Measurements from ENCODE around the gene ELMOD1.

- peak; percentile 39 to 47 for TF ChIP-seq CTCF (conservative IDR thresholded peaks at IDR 0.05 in 1 of 2, IDR thresholded peaks at IDR 0.05 in 1 of 2; ENCODE audit: extremely low read depth in 1 of 2, insufficient read depth in 1 of 2, low read depth in 1 of 2, low read length in 2 of 2)
- no peak for TF ChIP-seq EZH2 (IDR thresholded peaks at IDR 0.05; ENCODE audit: borderline replicate concordance, low read length)
These were observed 92.9 kb downstream of the ELMOD1 start for GRCh38 chr11:107683807-107684206.
